Esophagus squamous epithelium (tissue), 4 donors: Measurements from ENCODE around the gene ZNF440.

Source experiments
- CTCF ChIP-seq, 6 experiments: fragments of 450-650 bp in 4 of 6; fragments of 200-600 bp in 2 of 6; sonication (generic) in 2 of 6; IDR thresholded peaks; one replicate each; pipeline ENCODE4 v1.5.1; 2016 to 2019; ENCODE audit warnings: antibody characterized with exemption in 6 of 6, mild to moderate bottlenecking in 4 of 6, moderate library complexity in 4 of 6
- POLR2A ChIP-seq, 4 donors: fragments of 450-650 bp; IDR thresholded peaks; one replicate each; pipeline ENCODE4 v1.6.1; 2017; ENCODE audit warnings: antibody characterized with exemption in 4 of 4, mild to moderate bottlenecking in 4 of 4, moderate library complexity in 3 of 4

GRCh38 chr19:11781295-11782057 is 32.6 kb upstream of the ZNF440 start:
- TF ChIP-seq POLR2A (IDR thresholded peaks at IDR 0.05) (no peak), CTCF (IDR thresholded peaks at IDR 0.05) (no peak)
